HepG2 (cell line): ENCODE measurements around the gene TCP11L1. TPM values are rescaled to one million over a fixed set of nuclear protein-coding genes. Genes with fewer than 3 reads are reported as not detected.
A peak's percentile ranks its signal among the peaks of the same experiment; 100 is the strongest.

Source experiments
- ATAC-seq: fragments of 200-7000 bp; cut with Tn5 transposase; 3 replicates; pipeline ENCODE4 v1.9.1; 2020; ENCODE audit warnings: mild to moderate bottlenecking, moderate library complexity
- BruUV-seq: library from RNA; stranded (reverse); fragments of 400-500 nt; replicated peaks from 2 replicates; lab custom pipeline; 2021; lab: Mats Ljungman, UMichigan
- CTCF ChIA-PET: fragments of 300-600 bp; formaldehyde crosslinking; extraction: SDS; loops from one replicate; lab custom pipeline; 2021; ENCODE audit warnings: low total read pairs, inconsistent platforms, low intra/inter-chr PET ratio; lab: Yijun Ruan, JAX
- POLR2A ChIA-PET: fragments of 350-600 bp; sonication (Branson Sonifier 250); formaldehyde crosslinking; loops from one replicate; lab custom pipeline; 2020; ENCODE audit warnings: antibody characterized with exemption, inconsistent platforms; lab: Yijun Ruan, JAX
- DNase-seq: peaks from one replicate; pipeline ENCODE4 v3.0.0-alpha.2; 2015; ENCODE audit warnings: low spot score
- FAIRE-seq: peaks from 3 replicates; lab custom pipeline; 2011; peaks lifted over from hg19 to GRCh38; lab: Jason Lieb, UNC
- H2AFZ ChIP-seq: one replicate; pipeline ENCODE4 v1.6.1; 2011; ENCODE audit warnings: low read length, inconsistent platforms
- H3K27ac ChIP-seq: fragments of 300-600 bp; 3 replicates; pipeline ENCODE4 v1.8.0; 2011; ENCODE audit warnings: mixed run types, mild to moderate bottlenecking, mixed read lengths, low read length, inconsistent platforms; ENCODE audit not compliant: insufficient read depth; ENCODE audit errors: extremely low read length
- H3K27me3 ChIP-seq, 2 experiments: fragments of 200-600 bp in 1 of 2; 2 replicates in 1 of 2; 3 replicates in 1 of 2; pipeline versions ENCODE4 v1.6.0 to v1.8.0; 2011; ENCODE audit warnings: low read length in 2 of 2, mild to moderate bottlenecking in 2 of 2, moderate library complexity in 2 of 2, inconsistent platforms in 1 of 2; ENCODE audit not compliant: insufficient read depth in 2 of 2, control insufficient read depth in 1 of 2
- H3K36me3 ChIP-seq, 2 experiments: fragments of 200-600 bp in 1 of 2; replicated peaks in 1 of 2; 2 replicates in 1 of 2; 3 replicates in 1 of 2; pipeline versions ENCODE4 v1.5.1 to v1.8.0; 2011; ENCODE audit warnings: low read length in 2 of 2, inconsistent platforms in 1 of 2; ENCODE audit not compliant: insufficient read depth in 2 of 2, control insufficient read depth in 1 of 2
- H3K4me1 ChIP-seq: 2 replicates; pipeline ENCODE4 v1.5.1; 2012; ENCODE audit warnings: low read length, inconsistent platforms; ENCODE audit not compliant: insufficient read depth
- H3K4me2 ChIP-seq: 2 replicates; pipeline ENCODE4 v1.6.0; 2011; ENCODE audit warnings: low read depth, low read length, inconsistent platforms
- H3K4me3 ChIP-seq, 3 experiments: fragments of 200-600 bp in 1 of 3; sonication (generic), shearing (Covaris generic) in 1 of 3; replicated peaks in 1 of 3; 2 replicates each; pipeline ENCODE4 v1.5.1; 2011 to 2016; ENCODE audit warnings: low read length in 3 of 3, inconsistent platforms in 2 of 3, low read depth in 2 of 3, mild to moderate bottlenecking in 2 of 3, control low read depth in 1 of 3, mixed read lengths in 1 of 3; ENCODE audit not compliant: insufficient read depth in 1 of 3
- H3K79me2 ChIP-seq: one replicate; pipeline ENCODE4 v1.6.1; 2011; ENCODE audit warnings: low read length, inconsistent platforms; ENCODE audit not compliant: insufficient read depth
- H3K9ac ChIP-seq: 2 replicates; pipeline ENCODE4 v1.6.0; 2011; ENCODE audit warnings: mild to moderate bottlenecking, low read depth, low read length, inconsistent platforms; ENCODE audit not compliant: insufficient read depth
- H3K9me3 ChIP-seq: 2 replicates; pipeline ENCODE4 v1.5.1; 2012; ENCODE audit warnings: mild to moderate bottlenecking, low read length
- H4K20me1 ChIP-seq: 2 replicates; pipeline ENCODE4 v1.6.0; 2011; ENCODE audit warnings: inconsistent platforms, mild to moderate bottlenecking, low read length, moderate library complexity; ENCODE audit not compliant: insufficient read depth
- FOXA1 ChIP-seq, 2 experiments: fragments of 450-650 bp in 1 of 2; sonication (generic) in 1 of 2; formaldehyde crosslinking in 1 of 2; IDR thresholded peaks; 2 replicates each; pipeline versions ENCODE4 v1.4.0 to v1.6.1; 2016 to 2020; ENCODE audit warnings: missing genetic modification reagents in 1 of 2
- SALL1 ChIP-seq: sonication (generic); formaldehyde crosslinking; IDR thresholded peaks from 2 replicates; pipeline ENCODE4 v1.8.0; 2022; ENCODE audit warnings: mild to moderate bottlenecking, missing genetic modification reagents
- TFAP4 ChIP-seq: sonication (generic); IDR thresholded peaks from 2 replicates; pipeline ENCODE4 v1.6.1; 2016; ENCODE audit warnings: low read depth, borderline replicate concordance
- WGBS: methylation state at CpG from one replicate; pipeline ENCODE4 v1.1.6; 2017; ENCODE audit warnings: low lambda C conversion rate; 5-methylcytosine and 5-hydroxymethylcytosine counted together
- in situ Hi-C: cut with HindIII; loops from 2 replicates; pipeline ENCODE4 v1.10.0; 2017; ENCODE audit warnings: low pct_unique_long_range_greater_than_20kb; ENCODE audit not compliant: extremely low pct_ligation_motif_present
- intact Hi-C: fragments of 100-400 bp; cut with micrococcal nuclease; formaldehyde crosslinking; loops from one replicate; pipeline ENCODE4 v1.10.0; 2022; ENCODE audit not compliant: unreplicated experiment
- polyA plus RNA-seq, 8 experiments: library from polyadenylated mRNA; depleted of rRNA in 3 of 8; stranded (reverse) in 7 of 8; unstranded in 1 of 8; fragments of >200 nt; fragmentation: Illumina TruSeq in 4 of 8; extraction: Trizol in 4 of 8; gene quantifications; 2 replicates each; pipeline versions ENCODE4 v1.2.1 to v1.2.3, GENCODE V29; 2011 to 2016; ENCODE audit warnings: low read depth in 4 of 8, missing spikeins in 1 of 8, mixed read lengths in 1 of 8; ENCODE audit not compliant: insufficient read depth in 1 of 8
- total RNA-seq, 5 experiments: library from RNA; depleted of rRNA; stranded (reverse); fragments of >200 nt; fragmentation: Illumina TruSeq; extraction: Trizol; gene quantifications; 2 replicates each; pipeline ENCODE4 v1.2.3, GENCODE V29; 2016; ENCODE audit warnings: low read depth in 1 of 5
- TF ChIP-seq, protein P1 (sequence below): sonication (generic); formaldehyde crosslinking; IDR thresholded peaks from 2 replicates; pipeline ENCODE4 v1.5.0; 2020; ENCODE audit warnings: missing genetic modification reagents

Gene TCP11L1
- total and polyA plus RNA-seq, 2 of the 13 experiments (the other 11 are each of a cell fraction or from before 2014, with no cell fraction given): 7.9 to 10.1 TPM

GRCh38 chr11:33067294-33067693 is 27.9 kb downstream of the TCP11L1 start:
- Histone ChIP-seq H3K4me1 (peaks cover 1% of the 10 kb centered on the region; the same call in 1 of the 2 replicates), H4K20me1 (no peaks in the 10 kb centered on the region), H3K27ac (no peak overlapping the region), H2AFZ (no peak overlapping the region), H3K27me3 (no peaks in the 10 kb centered on the region; a peak in 1 of 5 replicates), H3K4me2 (no peak overlapping the region), H3K79me2 (no peaks in the 10 kb centered on the region), H3K36me3 (peaks cover 18 to 32% of the 10 kb centered on the region in 2 experiments), H3K9me3 (no peaks in the 10 kb centered on the region), H3K4me3 (no peak overlapping the region), H3K9ac (no peak overlapping the region)
- FAIRE-seq (no peak), DNase-seq (no peak), ATAC-seq (no peak)
- ChIA-PET POLR2A (no interaction called here), CTCF (interaction anchor here (4.5 kb wide), 1 partner anchor 106 kb away, joined by 52 read pairs; no protein-coding TSS in a partner anchor)
- intact Hi-C loops (loop anchor here (5.0 kb wide), 1 partner anchor 90 kb away; no protein-coding TSS in a partner anchor), in situ Hi-C loops (no loop called here)
- no TSS peak for BruUV-seq
- TF ChIP-seq SALL1 (CRISPR knock-in tag) (0 out of 2 replicates have a peak, but pooled peaks have one; percentile 13), TFAP4 (peak; percentile 57; the same call in 1 of the 2 replicates), FOXA1 (IDR thresholded peaks at IDR 0.05) (no peak), FOXA1 (CRISPR knock-in tag; IDR thresholded peaks at IDR 0.05) (0 out of 2 replicates have a peak, but pooled peaks have one; percentile 45)
- TF ChIP-seq, protein P1, sequence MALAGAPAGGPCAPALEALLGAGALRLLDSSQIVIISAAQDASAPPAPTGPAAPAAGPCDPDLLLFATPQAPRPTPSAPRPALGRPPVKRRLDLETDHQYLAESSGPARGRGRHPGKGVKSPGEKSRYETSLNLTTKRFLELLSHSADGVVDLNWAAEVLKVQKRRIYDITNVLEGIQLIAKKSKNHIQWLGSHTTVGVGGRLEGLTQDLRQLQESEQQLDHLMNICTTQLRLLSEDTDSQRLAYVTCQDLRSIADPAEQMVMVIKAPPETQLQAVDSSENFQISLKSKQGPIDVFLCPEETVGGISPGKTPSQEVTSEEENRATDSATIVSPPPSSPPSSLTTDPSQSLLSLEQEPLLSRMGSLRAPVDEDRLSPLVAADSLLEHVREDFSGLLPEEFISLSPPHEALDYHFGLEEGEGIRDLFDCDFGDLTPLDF (CRISPR knock-in tag): no peak
- WGBS: 100% methylated on average over 2 of the region's 3 CpGs
